Mucosa of rectum (tissue), 2 donors: ENCODE data around the gene TNFAIP1.

Experiments
- H3K27ac ChIP-seq, 2 donors: one replicate each; pipeline ENCODE4 v1.7.0; 2013; ENCODE audit warnings: inconsistent platforms in 2 of 2, low read depth in 2 of 2, low read length in 2 of 2
- H3K27me3 ChIP-seq, 2 donors: one replicate each; pipeline ENCODE4 v1.7.0; 2013; ENCODE audit warnings: low read length in 2 of 2; ENCODE audit not compliant: control insufficient read depth in 2 of 2, insufficient read depth in 2 of 2
- H3K36me3 ChIP-seq, 2 donors: one replicate each; pipeline ENCODE4 v1.7.0; 2013; ENCODE audit warnings: low read length in 2 of 2; ENCODE audit not compliant: control insufficient read depth in 2 of 2, insufficient read depth in 2 of 2
- H3K4me1 ChIP-seq, 2 donors: one replicate each; pipeline ENCODE4 v1.7.0; 2013; ENCODE audit warnings: low read length in 2 of 2, mild to moderate bottlenecking in 1 of 2; ENCODE audit not compliant: control insufficient read depth in 2 of 2, insufficient read depth in 2 of 2
- H3K4me3 ChIP-seq, 2 donors: one replicate each; pipeline ENCODE4 v1.7.0; 2013; ENCODE audit warnings: low read length in 2 of 2
- H3K9ac ChIP-seq, 2 donors: one replicate each; pipeline ENCODE4 v1.7.0; 2013; ENCODE audit warnings: low read length in 2 of 2, low read depth in 1 of 2, mild to moderate bottlenecking in 1 of 2
- H3K9me3 ChIP-seq, 2 donors: one replicate each; pipeline ENCODE4 v1.7.0; 2013; ENCODE audit warnings: low read length in 2 of 2; ENCODE audit not compliant: control insufficient read depth in 2 of 2
- donor health status: healthy.
- donor health status: Normal muscosa, but diverticular disease.

Gene TNFAIP1

DNA sequence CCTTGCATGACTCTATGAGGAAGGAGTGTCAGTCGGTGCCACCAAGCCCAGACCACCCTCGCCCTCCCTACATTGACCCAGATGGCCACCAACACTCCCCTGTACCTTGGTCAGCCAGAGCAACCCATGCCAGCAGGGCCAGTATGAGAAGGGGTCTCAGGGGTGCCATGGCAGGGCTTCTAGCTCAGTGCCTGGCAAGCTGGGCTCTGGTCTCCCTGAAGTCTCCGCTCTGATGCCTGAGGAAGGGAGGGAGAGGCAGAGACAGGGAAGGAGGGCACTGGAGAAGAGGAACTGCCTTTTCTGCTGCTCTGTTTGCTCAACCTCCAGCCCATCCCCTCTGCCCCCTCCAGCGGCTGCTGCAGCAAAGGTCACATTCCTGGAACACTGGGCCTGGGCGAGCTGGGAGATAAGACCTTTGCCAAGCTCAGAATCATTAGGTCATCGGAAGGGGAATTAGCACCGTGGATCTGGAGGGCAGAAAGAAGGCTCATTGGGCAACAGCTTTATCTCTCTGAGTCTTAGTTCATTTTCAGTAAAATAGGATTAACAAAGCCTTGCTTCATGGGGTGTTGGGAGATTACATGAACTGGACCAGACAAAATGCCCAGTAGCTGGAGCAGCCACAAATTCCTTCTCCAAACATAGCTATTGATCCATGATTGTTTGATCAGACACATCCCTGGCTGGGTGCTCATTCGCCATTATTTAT is 34.6 kb downstream of the TNFAIP1 start, which contains the start of gene VTN:
Gene VTN (minus strand): TSS at position 273 of the 709 bp plus-strand sequence. CDS start 104 bp downstream, at position 169.
- Histone ChIP-seq H3K9me3 (no peaks in the 10 kb centered on the region), H3K4me1 (peaks cover 7 to 9% of the 10 kb centered on the region in 2 donors), H3K27me3 (peaks cover 7 to 9% of the 10 kb centered on the region in 2 donors), H3K36me3 (no peaks in the 10 kb centered on the region), H3K4me3 (peak within 1 kb of the TSS in 1 of 2 donors; percentile 51), H3K9ac (no peak within 1 kb of the TSS), H3K27ac (peak within 1 kb of the TSS; percentile 4 to 56)

DNA sequence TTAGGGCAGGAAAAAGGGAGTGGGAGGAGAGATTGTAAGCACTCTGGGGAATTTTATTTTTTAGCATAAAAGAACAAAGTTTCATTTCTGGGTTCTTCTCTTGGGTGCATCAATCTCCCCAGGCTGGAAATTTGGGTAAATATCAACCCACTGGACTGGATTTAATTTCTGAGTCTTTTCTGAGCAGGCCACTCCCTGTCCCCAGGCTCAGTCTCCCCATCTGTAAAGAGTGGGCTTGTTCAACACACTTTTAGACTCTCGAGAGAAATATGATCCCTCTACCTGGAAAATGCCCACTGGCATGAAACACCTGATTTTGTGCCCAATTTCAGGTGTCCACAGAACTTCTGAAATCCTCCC is 35.2 kb downstream of the TNFAIP1 start:
- peaks cover 7 to 9% of the 10 kb centered on the region in 2 donors for H3K4me1 ChIP-seq
- H3K9me3 ChIP-seq: no peaks in the 10 kb centered on the region
- H3K9ac ChIP-seq: no peak overlapping the region
- H3K27me3 ChIP-seq: peaks cover 7 to 9% of the 10 kb centered on the region in 2 donors
- H3K27ac ChIP-seq: peak overlapping the region; percentile 4 to 56
- no peaks in the 10 kb centered on the region for H3K36me3 ChIP-seq
- peak overlapping the region in 1 of 2 donors; percentile 51 for H3K4me3 ChIP-seq

DNA sequence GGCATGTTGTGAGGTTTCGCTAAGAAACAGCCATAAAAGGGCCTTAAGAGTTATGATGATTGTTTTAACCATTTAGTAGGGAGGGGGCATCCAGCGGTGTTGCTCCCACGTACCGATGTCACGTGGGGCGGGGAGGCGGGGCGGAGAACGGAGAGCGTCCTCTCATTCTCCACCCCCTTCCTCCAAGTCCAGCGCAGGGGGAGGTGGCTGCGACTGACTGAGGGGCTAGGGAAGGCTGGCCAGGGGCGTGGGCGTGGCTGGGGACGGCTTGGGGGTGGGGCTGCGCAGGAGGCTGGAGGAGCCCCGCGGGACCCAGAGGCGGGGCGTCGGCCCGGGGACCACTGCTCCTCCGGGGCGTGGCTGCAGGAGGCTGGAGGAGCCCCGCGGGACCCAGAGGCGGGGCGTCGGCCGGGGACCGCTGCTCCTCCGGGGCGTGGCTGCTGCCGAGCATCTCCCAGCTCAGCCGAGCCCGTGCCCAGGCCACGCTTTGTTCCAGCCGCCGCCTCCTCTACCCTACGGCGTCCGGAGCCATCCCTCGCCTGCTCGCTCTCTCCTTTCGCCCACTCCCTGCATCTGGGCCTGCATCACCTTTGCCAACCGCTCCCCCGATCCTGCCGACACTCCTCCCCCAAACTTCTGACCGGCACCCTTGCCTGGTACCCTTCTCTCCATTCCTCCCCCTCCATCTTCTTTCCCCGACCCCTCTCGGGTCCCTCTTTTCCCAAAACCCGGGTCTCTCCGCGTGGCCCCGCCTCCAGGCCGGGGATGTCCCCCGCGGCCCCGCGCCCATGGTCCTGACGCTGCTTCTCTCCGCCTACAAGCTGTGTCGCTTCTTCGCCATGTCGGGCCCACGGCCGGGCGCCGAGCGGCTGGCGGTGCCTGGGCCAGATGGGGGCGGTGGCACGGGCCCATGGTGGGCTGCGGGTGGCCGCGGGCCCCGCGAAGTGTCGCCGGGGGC is 36.0 kb downstream of the TNFAIP1 start, which contains the start of gene SARM1:
Gene SARM1 (plus strand): TSS at position 450 of the 958 bp plus-strand sequence. CDS start 339 bp downstream, at position 789.
- peak within 1 kb of the TSS; percentile 17 to 49 for H3K9ac ChIP-seq
- peak within 1 kb of the TSS; percentile 61 to 69 for H3K4me3 ChIP-seq
- no peaks in the 10 kb centered on the region for H3K36me3 ChIP-seq
- H3K27me3 ChIP-seq: peaks cover 7 to 9% of the 10 kb centered on the region in 2 donors
- H3K9me3 ChIP-seq: no peaks in the 10 kb centered on the region
- peaks cover 7 to 9% of the 10 kb centered on the region in 2 donors for H3K4me1 ChIP-seq
- peak within 1 kb of the TSS; percentile 23 to 56 for H3K27ac ChIP-seq

DNA sequence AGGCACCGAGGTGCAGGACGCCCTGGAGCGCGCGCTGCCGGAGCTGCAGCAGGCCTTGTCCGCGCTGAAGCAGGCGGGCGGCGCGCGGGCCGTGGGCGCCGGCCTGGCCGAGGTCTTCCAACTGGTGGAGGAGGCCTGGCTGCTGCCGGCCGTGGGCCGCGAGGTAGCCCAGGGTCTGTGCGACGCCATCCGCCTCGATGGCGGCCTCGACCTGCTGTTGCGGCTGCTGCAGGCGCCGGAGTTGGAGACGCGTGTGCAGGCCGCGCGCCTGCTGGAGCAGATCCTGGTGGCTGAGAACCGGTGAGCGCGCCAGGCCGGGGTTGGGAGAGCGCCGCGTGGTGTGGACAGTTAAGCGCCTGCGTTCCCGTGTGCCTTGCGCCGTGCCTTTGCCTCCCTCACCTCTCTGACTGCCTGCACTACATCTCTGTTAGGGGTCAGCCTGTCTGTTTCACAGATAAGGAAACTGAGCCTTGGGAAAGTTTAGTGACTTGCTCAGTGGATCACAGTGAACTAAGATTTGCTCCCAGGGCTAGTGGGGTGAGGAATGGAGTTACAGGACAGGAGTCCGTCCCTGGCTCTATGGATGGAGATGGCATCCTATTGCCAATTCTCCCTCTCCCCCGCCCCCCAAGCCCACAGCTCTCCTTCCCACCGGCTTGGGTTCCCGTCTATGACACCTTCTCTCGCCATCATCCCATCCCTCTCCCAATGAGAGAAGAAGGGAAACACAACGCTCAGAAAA is 36.8 kb downstream of the TNFAIP1 start:
- H3K4me1 ChIP-seq: peaks cover 7 to 9% of the 10 kb centered on the region in 2 donors
- H3K36me3 ChIP-seq: no peaks in the 10 kb centered on the region
- peak overlapping the region; percentile 23 to 32 for H3K27ac ChIP-seq
- peak overlapping the region; percentile 61 to 69 for H3K4me3 ChIP-seq
- H3K9me3 ChIP-seq: no peaks in the 10 kb centered on the region
- peaks cover 7 to 9% of the 10 kb centered on the region in 2 donors for H3K27me3 ChIP-seq
- H3K9ac ChIP-seq: peak overlapping the region; percentile 17 to 49

DNA sequence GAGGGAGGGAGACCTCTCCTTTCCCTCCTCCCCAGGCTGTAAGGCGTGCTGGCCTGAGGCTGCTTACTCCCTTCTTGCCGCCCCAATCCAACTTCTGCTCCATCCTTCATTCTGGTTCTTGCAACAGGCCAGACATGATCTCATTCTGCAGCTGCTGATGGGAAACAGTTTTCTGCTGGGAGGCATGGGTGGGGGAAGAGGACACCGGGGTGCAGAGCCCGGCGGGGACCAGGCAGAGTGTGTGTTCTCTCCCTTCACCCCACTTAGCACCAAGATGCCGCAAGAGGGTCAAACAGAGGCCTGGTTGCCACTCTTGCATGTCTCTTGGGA is 37.3 kb downstream of the TNFAIP1 start:
- Histone ChIP-seq H3K4me1 (peaks cover 7 to 9% of the 10 kb centered on the region in 2 donors), H3K4me3 (peak overlapping the region; percentile 4 to 69)

DNA sequence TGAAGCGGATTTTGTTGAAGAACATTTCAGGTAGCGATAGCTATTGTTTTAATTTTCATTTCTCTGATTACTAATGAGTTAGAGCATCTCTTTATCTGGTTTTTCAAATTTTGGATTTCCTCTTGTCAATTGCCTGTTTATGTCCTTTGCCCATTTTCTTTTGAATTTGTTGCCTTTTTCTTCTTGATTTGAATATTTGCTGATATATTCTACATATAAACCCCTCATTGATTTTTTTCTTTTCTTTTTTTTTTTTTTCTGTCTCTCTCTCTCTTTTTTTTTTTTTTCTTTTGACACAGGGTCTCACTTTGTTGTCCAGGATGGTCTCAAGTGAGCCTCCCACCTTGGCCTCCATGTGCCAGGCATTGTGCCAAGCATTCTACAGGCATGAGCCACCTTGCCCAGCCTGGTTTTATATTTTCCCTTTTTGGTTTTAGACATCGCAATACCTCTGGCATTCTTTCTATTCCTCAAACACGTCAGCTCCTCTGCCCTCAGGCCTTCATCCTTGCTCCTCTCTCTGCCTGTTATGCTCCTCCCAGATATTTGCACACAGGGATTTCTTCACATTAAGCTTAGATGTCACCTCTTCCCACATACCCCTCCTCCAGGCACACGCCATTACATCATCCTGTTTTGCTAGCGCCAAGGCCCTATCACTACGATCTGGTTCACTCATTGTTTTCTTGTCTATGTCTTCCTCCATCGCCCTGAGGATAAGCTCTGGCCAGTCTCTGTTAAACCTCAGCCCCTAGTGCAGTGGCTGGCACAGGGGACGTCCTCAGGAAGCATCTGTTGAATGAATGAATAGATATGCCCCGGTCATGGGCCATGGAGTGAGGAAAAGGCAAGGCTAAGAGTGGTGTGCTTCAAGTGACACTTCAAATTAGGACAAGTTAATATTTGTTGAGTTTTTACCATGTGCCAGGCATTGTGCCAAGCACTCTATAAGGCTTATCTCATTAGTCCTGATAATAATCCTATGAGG is 44.5 kb downstream of the TNFAIP1 start:
- Histone ChIP-seq H3K27me3 (no peaks in the 10 kb centered on the region), H3K4me3 (no peak overlapping the region), H3K36me3 (no peaks in the 10 kb centered on the region), H3K4me1 (peaks cover 0 to 6% of the 10 kb centered on the region in 2 donors), H3K27ac (no peak overlapping the region), H3K9ac (no peak overlapping the region), H3K9me3 (no peaks in the 10 kb centered on the region)

More for the DNA sequence above, 37.3 kb downstream of the TNFAIP1 start:
- Histone ChIP-seq H3K9me3 (no peaks in the 10 kb centered on the region), H3K9ac (no peak overlapping the region), H3K27me3 (peaks cover 7 to 9% of the 10 kb centered on the region in 2 donors), H3K27ac (no peak overlapping the region), H3K36me3 (no peaks in the 10 kb centered on the region)

DNA sequence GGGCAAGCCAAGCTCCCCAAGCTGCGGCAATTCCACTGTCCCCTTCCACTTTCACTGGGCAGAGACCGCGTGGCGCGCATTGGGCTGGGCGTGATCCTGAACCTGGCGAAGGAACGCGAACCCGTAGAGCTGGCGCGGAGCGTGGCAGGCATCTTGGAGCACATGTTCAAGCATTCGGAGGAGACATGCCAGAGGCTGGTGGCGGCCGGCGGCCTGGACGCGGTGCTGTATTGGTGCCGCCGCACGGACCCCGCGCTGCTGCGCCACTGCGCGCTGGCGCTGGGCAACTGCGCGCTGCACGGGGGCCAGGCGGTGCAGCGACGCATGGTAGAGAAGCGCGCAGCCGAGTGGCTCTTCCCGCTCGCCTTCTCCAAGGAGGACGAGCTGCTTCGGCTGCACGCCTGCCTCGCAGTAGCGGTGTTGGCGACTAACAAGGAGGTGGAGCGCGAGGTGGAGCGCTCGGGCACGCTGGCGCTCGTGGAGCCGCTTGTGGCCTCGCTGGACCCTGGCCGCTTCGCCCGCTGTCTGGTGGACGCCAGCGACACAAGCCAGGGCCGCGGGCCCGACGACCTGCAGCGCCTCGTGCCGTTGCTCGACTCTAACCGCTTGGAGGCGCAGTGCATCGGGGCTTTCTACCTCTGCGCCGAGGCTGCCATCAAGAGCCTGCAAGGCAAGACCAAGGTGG is 45.7 kb downstream of the TNFAIP1 start:
- no peaks in the 10 kb centered on the region for H3K36me3 ChIP-seq
- H3K4me3 ChIP-seq: peak overlapping the region in 1 of 2 donors; percentile 13
- no peak overlapping the region for H3K9ac ChIP-seq
- no peak overlapping the region for H3K27ac ChIP-seq
- H3K9me3 ChIP-seq: no peaks in the 10 kb centered on the region
- H3K27me3 ChIP-seq: no peaks in the 10 kb centered on the region
- H3K4me1 ChIP-seq: peaks cover 0 to 11% of the 10 kb centered on the region in 2 donors

DNA sequence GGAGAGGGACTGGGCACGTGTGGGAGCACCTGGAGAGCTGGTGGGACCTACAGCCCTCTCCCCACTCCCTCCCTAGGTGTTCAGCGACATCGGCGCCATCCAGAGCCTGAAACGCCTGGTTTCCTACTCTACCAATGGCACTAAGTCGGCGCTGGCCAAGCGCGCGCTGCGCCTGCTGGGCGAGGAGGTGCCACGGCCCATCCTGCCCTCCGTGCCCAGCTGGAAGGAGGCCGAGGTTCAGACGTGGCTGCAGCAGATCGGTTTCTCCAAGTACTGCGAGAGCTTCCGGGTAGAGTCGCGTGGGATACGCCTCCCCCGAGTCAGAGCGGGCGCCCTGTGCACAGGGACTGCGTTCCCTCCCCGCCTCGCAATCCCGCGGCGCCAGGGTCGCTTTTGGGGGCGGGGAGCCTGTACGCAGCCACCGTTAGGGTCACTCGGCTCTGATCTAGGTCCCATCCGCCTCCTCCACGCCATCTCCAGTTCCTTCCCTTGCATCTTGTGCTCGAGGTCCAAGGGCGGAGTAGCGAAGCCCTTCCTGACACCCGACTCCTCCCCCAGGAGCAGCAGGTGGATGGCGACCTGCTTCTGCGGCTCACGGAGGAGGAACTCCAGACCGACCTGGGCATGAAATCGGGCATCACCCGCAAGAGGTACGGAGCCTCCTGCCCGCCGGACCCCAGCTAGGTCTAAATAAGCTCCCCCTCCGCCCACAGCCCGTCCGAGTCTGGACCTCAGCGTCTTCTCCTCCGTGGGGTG is 48.9 kb downstream of the TNFAIP1 start:
- peaks cover 3 to 6% of the 10 kb centered on the region in 2 donors for H3K36me3 ChIP-seq

More for the DNA sequence above, 48.9 kb downstream of the TNFAIP1 start:
- peak overlapping the region; percentile 86 to 87 for H3K4me3 ChIP-seq
- peak overlapping the region; percentile 81 to 84 for H3K9ac ChIP-seq
- H3K4me1 ChIP-seq: peaks cover 0 to 11% of the 10 kb centered on the region in 2 donors
- H3K27me3 ChIP-seq: no peaks in the 10 kb centered on the region
- no peaks in the 10 kb centered on the region for H3K9me3 ChIP-seq
- peak overlapping the region; percentile 86 to 89 for H3K27ac ChIP-seq
